GM21367 (cell line): ENCODE measurements around the gene ISG15.
"Not testable (repeated sequence)": the region's sequence is repeated elsewhere in the genome, so short reads cannot be mapped to it uniquely, and the experiment has no call there.

Source experiments
- ATAC-seq: cut with Tn5 transposase; IDR thresholded peaks from one replicate; pipeline ENCODE4 v1.9.1; 2021; ENCODE audit not compliant: unreplicated experiment

Gene ISG15

DNA sequence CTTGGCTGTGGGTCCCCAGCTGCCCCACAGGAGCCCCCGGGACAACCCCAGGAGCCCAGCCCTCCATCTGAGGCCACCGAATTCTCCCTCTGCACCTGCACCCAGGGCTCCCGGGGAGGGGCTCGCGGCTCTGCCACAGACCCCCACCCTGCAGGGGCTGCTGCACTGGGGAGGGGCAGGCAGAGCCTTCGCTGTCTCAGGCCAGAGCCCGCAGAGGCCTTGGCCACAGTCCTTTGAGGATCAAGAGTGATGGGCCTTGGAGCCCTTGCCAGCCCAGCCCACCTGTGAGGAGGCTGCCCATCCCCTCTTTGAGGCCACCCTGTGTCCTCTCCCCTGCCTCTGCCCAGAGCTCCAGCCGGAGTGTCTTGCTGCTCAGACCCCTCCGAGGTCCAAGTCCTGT lies 37.9 kb upstream of the ISG15 start:
- no peak for ATAC-seq

DNA sequence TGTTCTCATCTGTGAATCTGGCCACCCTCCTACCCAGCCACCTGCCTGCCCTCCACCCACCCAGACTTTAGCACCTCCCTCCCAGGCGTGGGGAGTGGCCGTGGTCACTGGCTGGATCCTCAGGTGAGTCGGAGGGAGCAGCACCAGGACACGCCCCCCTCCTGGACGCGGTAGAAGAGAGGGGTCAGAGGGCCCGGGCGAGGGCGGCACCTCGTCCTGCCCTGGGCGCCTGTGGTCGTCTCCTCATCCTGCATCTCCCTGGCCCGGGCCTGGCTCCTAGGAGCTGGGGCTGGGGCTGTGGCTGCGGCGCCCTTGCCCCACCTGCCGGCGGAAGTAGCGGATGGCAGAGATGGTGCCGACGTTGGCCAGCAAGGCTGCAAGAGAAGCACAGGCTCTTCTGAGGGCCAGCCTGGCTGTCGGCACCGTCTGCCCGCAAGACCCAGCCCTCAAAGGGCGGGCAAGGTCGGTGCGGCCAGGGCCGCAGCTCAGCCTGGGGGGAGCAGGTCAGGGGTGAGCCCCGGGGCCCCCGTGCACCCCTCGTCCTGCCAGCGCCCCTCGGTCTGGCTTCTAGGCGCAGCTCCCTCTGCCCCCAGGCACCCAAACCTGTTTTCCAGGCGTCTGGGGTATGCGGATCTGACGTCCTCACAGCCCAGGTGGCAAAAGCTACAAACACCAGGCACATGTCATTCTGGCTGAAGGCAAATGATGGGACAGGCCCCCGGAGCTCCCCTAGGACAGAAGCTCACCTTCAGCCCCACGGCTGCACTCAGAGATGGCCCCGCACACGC lies 37.2 kb upstream of the ISG15 start:
- ATAC-seq = no peak

DNA sequence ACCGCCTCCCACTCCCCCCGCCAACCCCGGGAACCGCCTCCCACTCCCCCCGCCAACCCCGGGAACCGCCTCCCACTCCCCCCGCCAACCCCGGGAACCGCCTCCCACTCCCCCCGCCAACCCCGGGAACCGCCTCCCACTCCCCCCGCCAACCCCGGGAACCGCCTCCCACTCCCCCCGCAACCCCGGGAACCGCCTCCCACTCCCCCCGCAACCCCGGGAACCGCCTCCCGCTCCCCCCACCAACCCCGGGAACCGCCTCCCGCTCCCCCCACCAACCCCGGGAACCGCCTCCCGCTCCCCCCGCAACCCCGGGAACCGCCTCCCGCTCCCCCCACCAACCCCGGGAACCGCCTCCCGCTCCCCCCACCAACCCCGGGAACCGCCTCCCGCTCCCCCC lies 36.5 kb upstream of the ISG15 start:
- not testable (repeated sequence) for ATAC-seq

DNA sequence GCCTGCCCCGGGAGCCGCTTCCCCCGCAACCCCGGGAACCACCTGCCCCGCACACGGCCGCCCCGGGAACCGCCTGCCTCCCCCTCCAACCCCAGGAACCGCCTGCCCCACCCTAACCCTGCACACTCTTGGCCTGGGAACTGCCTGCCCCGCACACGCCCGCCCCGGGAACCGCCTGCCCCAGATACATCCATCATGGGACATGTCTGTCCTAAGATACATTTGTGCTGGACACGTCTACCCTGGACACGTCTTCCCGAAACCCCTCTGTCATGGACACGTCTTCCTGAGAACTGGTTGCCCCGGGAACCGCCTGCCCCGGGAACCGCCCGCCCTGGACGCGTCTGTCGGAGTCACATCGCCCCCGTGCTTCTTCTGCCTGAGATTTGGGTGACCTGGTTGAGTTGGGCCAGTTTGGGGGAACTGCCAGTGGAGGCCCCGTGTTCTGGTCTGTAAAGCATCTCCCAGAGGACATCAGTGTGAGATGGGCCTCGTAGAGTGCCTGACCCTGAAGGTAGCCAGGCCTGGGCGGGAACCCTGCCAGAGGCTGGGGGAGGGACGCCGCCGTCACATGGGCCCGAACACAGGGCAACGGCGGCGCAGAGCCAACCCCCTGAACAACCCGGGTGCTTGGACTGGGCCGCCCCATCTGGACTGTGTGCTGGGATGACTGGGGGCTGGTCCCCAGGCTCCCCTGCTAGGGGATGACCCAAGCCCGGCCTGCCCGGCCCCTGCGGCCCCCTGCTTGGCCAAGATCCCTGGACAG lies 35.0 kb upstream of the ISG15 start:
- ATAC-seq = no peak

DNA sequence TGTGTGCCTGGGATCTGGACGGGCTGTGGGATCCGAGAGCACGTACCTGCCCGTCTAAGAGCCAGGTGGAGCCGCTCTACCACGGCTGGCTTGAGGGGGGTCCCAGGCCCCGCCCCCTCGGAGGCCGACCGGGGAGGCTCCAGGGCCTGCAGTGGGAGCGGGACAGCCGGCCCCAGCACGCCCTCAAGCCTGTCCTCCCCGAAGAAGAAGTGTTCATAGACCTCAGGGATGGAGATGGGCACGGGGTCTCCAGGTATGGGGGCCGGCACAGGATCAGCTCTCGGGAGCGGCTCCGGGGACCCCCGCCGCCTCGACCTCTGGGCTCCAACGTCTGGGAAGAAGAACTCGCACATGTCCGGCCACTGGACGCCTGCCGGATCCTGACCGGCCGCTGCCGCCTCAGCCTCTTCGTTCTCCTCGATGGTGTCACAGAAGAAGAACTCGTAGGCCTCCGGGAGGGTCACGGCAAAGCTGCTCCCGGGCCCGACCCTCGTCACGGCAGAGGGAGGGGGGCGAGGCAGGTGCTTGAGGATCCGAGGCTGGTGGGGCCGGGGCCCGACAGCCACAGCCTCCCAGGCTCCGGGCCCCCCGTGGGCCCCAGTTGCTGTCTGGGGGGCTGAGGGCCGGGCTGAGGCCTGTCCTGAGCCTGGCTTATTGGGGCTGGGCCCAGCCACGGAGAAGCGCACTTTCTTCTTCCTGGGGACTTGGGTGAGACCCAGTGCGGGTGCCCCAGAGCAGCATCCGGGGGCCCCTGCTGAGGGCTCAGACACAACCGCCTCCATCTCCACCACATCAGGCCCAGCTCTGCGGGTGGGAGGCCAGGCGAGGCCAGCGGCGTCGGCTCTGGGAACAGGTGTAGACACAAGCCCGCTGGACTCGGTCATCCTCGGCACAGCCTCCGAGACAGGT lies 34.2 kb upstream of the ISG15 start:
- ATAC-seq = no peak

DNA sequence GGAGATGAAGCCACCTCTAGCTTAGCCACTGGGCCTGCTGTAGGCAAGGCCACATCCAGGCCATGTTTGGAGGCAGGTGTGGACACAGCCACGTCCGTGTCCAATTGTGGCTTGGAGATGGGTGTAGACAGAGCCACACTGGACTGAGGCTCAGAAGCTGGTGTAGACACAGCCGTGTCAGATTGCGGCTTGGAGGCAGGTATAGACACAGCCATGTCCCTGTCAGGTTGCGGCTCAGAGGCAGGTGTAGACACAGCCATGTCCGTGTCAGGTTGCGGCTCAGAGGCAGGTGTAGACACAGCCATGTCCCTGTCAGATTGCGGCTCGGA lies 33.6 kb upstream of the ISG15 start:
- ATAC-seq = no peak

DNA sequence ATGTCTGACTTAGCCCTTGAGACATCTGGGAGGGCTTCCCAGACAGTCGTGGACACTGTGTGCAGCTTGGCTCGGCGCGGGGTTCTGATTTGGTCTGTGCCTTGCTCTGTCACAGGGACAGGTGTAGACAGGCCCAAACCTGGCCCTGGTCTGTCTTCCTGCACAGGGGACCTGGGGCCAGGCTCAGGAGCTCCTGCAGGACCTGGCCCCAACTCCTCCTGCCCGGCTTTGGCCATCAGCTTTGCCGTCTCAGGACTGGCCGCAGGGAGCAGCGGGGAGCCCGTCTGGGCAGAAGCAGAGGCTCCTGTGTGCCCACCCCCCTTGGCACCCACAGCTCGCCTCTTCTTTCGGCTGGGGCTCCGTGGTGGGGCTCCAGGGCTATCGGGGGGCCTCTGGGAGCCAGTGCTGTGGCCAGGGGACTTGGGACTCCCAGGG lies 33.1 kb upstream of the ISG15 start:
- no peak for ATAC-seq

DNA sequence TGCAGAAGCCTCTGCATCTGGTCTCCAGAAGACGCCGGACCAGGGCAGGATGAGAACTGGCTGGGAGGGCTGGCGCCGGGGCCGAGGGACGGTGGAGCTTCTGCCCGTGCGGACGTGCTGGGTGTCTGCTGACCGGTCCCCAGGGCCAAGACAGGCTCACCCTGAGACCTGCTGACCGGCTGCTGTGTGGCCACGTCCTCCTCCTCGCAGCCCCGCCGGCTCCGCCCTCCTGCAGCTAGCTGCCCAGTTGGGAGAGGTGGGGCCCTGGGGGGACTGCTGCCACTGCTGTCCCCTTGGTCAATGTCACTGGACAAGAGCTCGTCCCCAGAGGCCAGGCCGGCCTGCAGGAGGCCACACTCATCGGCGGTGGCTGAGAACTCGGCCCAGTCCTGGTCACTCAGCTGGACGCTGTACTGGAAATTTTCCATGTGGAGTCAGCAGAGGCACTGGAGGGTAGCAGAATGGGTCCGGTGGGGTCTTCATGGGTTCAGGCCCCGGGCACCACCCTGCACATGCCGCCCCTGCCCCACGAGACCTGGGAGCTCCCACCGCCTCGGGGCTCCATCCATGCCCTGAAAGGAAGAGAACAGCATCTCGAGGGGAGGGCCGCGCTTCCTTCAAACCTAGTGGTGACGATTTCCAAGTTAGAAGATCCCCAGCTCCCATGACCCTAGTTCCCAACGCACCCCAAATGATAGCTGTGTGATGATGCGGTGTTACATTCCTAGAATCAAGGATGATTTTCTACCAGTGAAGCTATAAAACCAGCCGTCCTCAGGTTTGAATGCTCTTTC lies 32.5 kb upstream of the ISG15 start:
- no peak for ATAC-seq

DNA sequence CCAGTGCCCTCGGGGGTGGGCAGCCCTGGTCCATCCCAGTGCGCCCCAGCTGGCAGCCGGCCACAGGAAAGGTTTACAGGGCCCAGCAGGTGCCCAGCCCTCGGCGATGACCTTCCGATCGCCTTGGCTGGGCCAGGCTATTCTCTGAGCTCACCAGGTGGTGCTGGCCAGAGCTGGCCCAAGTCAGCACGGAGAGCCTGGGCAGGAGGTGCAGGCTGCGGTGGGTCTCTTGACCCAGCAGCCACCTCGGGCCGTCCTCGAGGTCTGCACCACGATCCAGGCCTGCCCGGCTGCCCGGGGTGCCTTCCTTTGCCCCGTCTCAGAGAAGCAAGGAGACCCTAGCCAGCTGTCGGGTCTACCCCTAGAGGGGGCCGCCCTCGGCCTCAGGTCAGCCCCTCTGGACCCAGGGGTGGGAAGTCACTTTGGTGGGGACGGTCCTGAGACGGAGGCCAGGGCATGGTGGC lies 31.8 kb upstream of the ISG15 start:
- ATAC-seq = no peak

DNA sequence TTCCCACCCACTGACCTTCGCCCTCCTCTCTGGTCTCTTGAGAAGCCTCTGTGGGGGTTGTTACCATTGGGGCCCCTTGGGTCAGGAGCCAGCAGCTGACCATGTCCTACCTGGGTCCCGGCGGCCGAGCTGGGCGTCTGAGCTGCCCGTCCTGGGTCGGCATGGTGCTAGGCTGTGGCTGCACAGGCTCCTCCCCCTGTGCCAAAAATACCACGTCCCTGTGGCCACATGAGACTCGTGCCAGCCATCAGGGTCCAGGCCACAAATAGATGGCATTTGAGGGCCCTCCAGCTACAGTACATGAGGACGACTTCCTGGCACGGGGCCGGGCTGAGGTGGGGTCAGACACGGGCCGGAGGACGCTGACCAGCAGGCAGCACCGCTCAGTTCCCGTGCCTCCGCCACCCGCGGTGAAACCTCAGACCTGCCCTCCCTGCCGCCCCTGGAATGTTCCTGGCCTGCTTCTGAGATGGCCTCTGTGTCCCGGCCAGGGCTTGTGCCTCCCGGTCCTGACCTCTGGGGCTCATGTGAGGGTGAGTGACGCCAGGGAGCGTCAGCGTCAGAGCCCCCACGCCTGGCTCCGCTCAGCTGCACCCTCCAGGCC lies 31.2 kb upstream of the ISG15 start, which contains the start of gene PERM1:
Gene PERM1, minus strand, starts transcription at position 139 of the 604 bp plus-strand sequence. CDS start 1,064 bp downstream, outside the sequence.
- no peak for ATAC-seq

DNA sequence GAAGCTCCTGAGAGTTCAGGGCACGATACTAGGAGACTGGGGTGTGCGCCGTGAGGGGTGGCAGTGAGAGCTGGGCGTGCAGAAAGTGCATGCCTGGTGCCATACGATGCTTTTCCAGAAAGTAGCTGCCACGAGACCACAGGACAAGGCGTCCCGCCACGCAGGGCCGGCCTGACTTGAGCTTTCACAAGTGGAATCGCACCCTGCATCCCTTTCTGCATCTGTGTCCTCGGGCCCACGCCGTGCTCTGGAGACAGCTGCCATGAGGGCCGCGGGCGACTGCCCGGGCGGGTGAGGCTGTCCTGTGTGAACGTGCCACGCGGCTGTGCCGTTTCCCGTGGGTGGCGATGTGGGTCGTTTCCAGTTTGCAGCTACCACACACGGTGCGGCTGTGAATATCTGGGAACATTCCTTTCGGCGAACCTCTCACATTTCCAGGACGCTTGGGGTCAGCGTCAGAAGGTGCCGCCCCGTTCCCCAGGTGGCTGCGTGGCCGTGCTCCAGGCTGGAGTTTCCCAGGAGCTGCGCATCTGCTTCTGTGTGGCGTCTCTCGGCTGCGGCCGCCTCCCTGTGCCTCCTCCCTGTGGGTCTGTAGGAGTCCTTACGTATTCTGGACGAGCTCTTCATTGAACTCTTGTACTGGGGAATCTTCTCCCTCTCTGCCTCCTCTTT lies 30.4 kb upstream of the ISG15 start:
- no peak for ATAC-seq

DNA sequence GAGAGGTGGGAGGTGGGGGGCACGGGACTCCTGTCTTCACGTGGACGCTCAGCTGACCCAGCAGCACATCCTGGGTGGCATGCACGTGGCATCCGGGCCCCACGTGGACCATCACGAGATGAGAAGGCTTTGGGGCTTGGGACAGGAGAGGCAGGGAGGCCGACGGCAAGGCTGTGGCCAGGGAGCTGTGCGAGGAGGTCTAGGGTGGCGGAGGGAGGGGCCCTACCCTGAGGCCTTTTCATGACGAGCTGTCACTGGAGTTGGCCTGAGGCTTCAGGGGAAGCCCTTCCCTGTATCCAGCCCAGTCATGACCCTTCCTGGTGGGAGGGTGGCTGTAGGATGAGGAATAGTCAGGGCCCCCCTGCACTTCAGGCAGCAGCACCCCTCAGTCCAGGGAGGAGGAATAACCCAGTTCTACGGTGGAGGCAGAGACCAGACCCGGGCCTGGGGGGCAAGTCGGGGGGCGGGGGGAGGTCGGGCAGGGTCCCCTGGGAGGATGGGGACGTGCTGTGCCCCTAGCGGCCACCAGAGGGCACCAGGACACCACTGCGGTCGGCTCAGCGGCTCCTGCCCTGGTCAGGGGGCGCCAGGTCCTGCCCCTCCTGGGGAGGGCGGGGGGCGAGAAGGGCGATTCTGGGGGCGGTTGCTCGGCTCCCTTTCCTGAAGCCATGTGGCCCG lies 29.4 kb upstream of the ISG15 start:
- ATAC-seq = no peak

DNA sequence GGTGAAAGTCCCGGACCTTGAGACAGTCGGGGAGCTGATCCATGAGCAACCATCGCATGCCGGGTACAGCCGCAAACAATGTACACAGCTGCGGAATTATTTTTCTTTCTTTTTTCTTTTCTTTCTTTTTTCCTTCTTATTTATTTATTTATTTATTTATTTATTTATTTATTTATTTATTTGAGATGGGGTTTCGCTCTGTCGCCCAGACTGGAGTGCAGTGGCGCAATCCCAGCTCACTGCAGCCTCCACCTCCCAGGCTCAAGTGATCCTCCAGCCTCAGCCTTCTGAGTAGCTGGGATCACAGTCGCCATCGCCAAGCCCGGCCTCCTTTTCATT lies 28.9 kb upstream of the ISG15 start:
- ATAC-seq = no peak

DNA sequence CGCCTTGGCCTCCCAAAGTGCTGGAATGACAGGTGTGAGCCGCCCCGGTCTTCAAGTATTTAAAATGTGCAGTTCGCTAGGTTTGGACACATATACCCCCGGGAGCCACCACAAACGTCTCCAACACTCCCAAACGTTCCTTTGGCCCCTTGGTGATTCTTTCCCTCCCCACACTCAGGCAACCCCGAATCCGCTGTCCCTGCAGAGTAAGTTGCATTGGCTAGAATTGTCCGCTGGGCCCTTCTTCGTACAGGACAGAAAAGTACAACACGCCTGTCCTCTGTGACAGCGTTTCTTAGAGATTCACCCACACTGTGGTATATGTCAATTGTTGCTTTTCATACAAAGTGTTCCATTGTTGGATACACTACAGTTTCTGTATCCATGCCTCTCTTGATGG lies 28.2 kb upstream of the ISG15 start:
- no peak for ATAC-seq

DNA sequence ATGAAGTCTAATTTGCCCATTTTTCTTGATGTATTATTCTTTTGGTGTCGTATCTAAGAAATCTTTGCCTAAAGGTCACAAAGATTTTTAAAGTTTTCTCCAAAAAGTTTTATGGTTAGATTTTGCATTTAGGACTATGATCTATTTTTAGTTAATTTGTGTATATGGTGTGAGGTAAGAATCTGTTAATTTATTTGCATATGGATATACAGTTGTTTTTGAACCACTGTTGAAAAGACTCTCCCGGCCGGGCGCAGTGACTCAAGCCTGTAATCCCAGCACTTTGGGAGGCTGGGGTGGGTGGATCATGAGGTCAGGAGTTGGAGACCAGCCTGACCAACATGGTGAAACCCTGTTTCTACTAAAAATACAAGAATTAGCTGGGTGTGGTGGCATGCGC lies 25.2 kb upstream of the ISG15 start:
- ATAC-seq = not testable (repeated sequence)

DNA sequence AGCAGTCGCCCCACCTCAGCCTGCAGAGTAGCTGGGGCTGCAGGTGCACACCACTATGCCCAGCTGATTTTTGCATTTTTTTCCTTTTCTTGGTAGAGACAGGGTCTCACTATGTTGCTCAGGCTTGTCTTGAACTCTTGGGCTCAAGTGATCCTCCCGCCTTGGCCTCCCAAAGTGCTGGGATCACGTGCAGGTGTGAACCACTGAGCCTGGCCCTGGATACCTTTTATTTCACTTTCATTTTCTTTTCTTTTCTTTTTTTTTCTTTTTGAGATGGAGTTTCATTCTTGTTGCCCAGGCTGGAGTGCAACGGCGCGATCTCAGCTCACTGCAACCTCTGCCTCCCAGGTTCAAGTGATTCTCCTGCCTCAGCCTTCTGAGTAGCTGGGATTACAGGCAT lies 22.0 kb upstream of the ISG15 start:
- not testable (repeated sequence) for ATAC-seq

DNA sequence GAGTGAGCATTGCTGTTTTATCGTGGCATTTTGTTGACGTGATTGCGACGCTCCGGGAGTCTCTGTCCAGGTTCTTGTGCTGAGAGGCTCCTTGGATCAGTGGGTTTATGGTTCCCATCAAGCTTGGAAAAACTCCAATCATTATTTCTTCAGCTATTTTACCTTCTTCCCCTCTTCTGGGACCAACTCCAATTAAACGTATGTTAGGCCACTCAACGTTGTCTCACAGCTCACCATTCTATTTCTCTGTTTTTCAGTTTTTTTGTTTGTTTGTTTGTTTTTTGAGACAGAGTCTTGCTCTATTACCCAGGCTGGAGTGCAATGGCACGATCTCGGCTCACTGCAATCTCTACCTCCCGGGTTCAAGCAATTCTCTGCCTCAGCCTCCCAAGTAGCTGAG lies 21.4 kb upstream of the ISG15 start:
- no peak for ATAC-seq

DNA sequence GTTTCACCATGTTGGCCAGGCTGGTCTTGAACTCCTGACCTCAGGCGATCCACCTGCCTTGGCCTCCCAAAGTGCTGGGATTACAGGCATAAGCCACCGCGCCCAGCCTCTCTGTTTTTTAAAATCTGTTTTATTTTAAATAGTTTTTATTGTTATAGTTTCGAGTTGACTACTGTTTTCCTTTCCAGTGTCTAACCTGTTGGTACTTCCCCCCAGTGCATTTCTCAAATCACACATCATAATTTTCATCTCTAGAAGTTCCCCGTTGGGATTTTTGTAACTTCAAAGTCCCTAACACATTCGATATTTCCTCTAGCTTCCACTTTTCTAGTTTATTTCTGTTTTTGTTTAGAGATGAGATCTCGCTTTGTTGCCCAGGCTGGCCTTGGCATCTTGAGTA lies 20.9 kb upstream of the ISG15 start:
- no peak for ATAC-seq

DNA sequence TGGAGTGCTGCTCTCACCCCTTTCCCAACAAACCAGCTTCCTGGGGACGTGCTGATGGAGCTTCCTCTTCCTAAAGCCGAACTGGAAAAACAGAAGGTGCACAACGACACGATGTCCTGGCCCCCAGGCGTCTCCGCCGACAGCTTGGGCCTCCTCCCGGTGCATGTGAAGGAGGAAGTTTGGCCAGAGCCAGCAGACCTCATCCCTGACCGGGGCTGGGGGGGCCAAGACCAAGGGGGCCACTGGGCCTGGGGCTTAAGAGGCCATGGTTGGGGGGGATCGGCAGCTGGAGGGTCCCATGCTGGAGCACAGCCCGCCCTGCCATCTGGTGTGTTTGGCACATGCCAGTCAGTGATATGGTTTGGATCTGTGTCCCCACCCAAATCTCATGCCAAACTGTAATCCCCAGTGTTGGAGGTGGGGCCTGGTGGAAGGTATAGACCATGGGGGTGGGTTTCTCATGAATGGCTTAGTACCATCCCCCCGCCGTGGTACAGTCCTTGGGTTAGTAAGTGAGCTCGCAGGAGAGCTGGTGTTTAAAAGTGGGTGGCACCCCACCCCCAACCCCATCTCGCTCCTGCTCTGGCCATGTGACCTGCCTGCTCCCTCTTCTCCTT lies 19.8 kb upstream of the ISG15 start:
- no peak for ATAC-seq
